ENCODE data around the gene REV3L. TPM values are rescaled to one million over a fixed set of nuclear protein-coding genes. Genes with fewer than 3 reads are reported as not detected.

The REV3L gene
- total and polyA plus RNA-seq, 2 of the 8 experiments (the other 6 are each of a cell fraction or from before 2014, with no cell fraction given): 2.1 to 6.6 TPM

DNA sequence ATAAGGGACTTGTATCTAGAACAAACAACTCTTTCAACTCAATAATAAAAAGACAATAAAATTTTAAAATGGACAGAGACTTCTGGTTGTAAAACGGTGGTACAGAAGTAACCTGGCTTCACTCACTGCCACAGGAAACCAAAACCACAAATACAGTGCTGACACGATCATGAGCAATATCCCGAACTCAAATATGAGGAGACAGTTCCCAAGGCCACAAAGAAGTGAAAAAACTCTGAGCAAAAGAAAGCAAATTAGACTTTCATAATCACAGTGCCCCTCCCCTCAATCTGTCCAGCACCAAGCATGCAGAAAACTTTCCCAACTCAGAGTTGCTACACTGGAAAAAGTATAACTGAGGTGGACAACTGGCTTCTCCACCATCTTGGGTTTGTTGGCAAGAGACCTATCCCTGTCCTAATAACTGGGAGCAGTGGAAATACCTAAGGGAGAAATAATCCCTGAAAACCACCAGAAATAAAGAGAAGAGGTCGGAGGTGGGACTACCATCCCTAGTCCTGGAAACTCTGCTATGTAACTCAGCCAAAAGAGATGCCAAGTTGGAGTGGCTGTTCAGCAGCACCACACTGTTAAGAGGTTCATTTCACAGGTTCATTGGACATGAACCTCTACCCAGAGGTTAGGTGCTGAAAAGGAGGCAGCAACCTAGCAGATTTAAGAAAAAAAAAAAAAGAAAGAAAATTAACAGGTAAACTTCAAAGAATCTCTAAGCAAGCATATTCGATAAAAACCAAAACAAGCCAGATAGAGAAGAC is 55.5 kb downstream of the REV3L start (continued):
- TF ChIP-seq, protein P1, sequence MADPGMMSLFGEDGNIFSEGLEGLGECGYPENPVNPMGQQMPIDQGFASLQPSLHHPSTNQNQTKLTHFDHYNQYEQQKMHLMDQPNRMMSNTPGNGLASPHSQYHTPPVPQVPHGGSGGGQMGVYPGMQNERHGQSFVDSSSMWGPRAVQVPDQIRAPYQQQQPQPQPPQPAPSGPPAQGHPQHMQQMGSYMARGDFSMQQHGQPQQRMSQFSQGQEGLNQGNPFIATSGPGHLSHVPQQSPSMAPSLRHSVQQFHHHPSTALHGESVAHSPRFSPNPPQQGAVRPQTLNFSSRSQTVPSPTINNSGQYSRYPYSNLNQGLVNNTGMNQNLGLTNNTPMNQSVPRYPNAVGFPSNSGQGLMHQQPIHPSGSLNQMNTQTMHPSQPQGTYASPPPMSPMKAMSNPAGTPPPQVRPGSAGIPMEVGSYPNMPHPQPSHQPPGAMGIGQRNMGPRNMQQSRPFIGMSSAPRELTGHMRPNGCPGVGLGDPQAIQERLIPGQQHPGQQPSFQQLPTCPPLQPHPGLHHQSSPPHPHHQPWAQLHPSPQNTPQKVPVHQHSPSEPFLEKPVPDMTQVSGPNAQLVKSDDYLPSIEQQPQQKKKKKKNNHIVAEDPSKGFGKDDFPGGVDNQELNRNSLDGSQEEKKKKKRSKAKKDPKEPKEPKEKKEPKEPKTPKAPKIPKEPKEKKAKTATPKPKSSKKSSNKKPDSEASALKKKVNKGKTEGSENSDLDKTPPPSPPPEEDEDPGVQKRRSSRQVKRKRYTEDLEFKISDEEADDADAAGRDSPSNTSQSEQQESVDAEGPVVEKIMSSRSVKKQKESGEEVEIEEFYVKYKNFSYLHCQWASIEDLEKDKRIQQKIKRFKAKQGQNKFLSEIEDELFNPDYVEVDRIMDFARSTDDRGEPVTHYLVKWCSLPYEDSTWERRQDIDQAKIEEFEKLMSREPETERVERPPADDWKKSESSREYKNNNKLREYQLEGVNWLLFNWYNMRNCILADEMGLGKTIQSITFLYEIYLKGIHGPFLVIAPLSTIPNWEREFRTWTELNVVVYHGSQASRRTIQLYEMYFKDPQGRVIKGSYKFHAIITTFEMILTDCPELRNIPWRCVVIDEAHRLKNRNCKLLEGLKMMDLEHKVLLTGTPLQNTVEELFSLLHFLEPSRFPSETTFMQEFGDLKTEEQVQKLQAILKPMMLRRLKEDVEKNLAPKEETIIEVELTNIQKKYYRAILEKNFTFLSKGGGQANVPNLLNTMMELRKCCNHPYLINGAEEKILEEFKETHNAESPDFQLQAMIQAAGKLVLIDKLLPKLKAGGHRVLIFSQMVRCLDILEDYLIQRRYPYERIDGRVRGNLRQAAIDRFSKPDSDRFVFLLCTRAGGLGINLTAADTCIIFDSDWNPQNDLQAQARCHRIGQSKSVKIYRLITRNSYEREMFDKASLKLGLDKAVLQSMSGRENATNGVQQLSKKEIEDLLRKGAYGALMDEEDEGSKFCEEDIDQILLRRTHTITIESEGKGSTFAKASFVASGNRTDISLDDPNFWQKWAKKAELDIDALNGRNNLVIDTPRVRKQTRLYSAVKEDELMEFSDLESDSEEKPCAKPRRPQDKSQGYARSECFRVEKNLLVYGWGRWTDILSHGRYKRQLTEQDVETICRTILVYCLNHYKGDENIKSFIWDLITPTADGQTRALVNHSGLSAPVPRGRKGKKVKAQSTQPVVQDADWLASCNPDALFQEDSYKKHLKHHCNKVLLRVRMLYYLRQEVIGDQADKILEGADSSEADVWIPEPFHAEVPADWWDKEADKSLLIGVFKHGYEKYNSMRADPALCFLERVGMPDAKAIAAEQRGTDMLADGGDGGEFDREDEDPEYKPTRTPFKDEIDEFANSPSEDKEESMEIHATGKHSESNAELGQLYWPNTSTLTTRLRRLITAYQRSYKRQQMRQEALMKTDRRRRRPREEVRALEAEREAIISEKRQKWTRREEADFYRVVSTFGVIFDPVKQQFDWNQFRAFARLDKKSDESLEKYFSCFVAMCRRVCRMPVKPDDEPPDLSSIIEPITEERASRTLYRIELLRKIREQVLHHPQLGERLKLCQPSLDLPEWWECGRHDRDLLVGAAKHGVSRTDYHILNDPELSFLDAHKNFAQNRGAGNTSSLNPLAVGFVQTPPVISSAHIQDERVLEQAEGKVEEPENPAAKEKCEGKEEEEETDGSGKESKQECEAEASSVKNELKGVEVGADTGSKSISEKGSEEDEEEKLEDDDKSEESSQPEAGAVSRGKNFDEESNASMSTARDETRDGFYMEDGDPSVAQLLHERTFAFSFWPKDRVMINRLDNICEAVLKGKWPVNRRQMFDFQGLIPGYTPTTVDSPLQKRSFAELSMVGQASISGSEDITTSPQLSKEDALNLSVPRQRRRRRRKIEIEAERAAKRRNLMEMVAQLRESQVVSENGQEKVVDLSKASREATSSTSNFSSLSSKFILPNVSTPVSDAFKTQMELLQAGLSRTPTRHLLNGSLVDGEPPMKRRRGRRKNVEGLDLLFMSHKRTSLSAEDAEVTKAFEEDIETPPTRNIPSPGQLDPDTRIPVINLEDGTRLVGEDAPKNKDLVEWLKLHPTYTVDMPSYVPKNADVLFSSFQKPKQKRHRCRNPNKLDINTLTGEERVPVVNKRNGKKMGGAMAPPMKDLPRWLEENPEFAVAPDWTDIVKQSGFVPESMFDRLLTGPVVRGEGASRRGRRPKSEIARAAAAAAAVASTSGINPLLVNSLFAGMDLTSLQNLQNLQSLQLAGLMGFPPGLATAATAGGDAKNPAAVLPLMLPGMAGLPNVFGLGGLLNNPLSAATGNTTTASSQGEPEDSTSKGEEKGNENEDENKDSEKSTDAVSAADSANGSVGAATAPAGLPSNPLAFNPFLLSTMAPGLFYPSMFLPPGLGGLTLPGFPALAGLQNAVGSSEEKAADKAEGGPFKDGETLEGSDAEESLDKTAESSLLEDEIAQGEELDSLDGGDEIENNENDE (IDR thresholded peaks at IDR 0.05; ENCODE audit: insufficient replicate concordance, low read length): no peak
- no peak for TF ChIP-seq POU5F1 (IDR thresholded peaks at IDR 0.05; ENCODE audit: low read depth, low read length)
- TF ChIP-seq, protein P2, sequence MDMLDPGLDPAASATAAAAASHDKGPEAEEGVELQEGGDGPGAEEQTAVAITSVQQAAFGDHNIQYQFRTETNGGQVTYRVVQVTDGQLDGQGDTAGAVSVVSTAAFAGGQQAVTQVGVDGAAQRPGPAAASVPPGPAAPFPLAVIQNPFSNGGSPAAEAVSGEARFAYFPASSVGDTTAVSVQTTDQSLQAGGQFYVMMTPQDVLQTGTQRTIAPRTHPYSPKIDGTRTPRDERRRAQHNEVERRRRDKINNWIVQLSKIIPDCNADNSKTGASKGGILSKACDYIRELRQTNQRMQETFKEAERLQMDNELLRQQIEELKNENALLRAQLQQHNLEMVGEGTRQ (IDR thresholded peaks at IDR 0.05; ENCODE audit: low read length): no peak
- no peak for TF ChIP-seq HDAC2 (IDR thresholded peaks at IDR 0.05; ENCODE audit: borderline replicate concordance in 1 of 2, low read depth in 2 of 2, low read length in 2 of 2)
- no peak for TF ChIP-seq SRF (IDR thresholded peaks at IDR 0.05; ENCODE audit: low read depth, low read length)
- TF ChIP-seq CHD2 (IDR thresholded peaks at IDR 0.05; ENCODE audit: low read length): no peak
- no peak for TF ChIP-seq MAFK (IDR thresholded peaks at IDR 0.05; ENCODE audit: low read depth, low read length)
- no peak for TF ChIP-seq RAD21 (IDR thresholded peaks at IDR 0.05 in 1 of 2, conservative IDR thresholded peaks at IDR 0.05 in 1 of 2; ENCODE audit: low read depth in 2 of 2, low read length in 2 of 2)

Data from H1 (cell line).